HS-5 (cell line): ENCODE data around the gene RIMS4.

Source experiments
- DNase-seq: peaks from one replicate; pipeline ENCODE4 v3.0.0-alpha.2; 2012; ENCODE audit warnings: low read depth

Gene RIMS4

DNA sequence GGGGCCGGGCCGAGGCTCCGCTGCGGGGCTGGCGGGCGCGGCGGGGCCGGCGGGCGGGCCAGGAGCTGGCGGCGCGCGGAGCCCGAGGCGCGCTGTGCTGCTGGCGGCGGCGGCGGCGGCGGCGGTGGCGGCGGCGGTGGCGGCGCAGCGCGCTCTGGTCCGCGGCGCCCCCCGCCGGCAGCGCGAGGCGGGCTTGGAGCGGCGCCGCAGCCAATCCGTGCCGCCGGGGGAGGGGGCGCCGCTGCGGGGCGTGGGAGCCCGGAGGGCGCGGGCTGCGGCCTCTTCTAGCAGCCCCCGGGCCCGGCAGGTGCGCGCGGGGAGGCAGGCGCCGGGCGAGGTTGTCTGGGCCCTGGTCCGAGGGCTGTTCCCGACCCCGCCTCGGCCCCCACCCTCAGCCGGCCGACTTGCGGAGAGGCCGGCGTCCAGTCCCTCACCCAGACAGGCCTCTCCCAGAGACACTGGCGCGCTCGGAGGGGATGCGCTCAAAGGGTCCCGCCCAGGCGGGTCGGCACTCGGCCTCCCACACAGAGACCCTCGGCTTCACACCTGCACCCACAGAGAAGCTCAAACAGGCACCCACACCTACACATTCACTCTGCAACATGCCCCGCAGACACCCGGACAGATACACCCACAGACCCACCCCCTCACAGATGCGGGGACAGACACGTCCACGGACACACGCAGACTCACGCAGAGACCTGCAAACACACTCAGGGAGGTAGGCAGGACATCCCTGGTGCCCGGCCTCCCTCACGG is at the start of gene RIMS4:
Gene RIMS4 (minus strand): TSS at position 156 of the 759 bp plus-strand sequence. CDS start 275 bp downstream, outside the sequence.
- DNase-seq = no peak

DNA sequence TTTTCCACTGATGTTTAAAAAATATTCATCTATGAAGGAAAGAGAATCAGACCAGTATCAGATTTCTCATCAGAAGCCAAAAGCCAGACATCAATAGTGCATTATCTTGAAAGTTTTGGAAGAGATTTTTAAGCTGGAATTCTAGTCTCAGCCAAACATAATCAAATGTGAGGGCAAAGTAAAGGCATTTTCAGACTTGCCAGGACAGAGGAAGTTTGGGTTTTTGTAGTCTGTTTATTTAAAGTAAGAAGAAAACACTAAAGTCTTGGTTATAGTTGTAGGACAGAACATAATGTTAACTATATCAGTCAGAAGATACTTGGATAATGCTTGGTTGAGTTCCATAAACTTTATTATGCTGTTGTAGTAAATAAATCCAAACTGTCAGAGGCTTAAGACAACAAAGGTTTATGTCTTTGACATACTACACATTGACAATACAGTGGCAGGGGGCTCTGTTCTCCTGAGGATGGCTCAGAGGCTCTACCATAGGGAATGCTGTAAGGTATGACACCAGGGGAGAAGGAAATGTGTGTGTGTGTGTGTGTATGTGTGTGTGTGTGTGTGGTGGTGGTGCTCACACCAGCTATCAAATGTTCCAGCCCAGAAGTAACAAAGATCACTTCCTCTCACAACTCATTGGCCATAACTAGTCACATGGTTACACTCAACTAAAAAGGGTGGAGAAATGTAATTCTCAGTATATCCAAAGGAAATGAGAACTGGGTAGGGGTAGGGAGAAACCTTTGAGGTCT is 48.4 kb upstream of the RIMS4 start:
- no peak for DNase-seq

DNA sequence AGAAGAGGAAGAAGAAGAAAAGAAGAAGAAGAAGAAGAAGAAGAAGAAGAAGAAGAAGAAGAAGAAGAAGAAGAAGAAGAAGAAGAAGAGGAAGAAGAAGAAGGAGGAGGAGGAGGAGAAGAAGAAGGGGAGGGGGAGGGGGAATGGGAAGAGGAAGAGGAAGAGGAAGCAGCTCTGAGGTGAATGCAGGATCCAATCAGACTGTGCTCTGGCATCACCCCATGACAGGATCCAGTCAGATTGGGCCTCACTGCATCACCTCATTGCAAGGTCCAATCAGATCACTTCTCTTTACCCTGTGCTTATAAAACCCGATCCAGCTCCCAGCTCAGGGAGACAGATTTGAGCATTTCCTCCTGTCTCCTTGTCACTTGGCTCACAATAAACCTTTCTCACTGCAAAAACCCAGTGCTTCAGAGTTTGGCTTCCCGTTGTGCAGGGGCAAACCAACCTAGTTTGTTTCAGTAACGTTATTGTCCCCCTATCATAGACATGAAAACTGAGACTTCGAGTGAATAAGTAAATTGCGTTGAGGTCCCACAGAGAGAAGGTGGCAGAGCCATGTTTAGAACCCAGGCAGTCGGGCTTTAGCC is 46.6 kb upstream of the RIMS4 start:
- DNase-seq = no peak

DNA sequence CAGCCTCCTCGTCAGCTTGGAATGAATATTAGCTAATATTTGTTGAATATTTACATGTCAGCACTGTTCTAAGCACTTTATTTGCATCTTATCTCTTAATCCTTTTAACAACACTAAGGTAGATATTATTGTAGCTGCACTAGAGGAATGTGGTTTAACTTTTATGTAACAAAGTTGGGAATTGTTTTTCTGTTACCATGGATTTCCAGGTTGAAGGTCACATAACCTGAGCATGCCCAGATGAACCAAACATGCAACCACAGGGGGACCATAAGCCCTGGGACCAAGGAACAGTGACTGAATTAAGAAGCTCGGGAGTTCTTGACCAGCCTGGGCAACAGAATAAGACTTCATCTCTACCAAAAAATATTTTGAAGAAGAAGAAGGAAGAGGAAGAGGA is 46.1 kb upstream of the RIMS4 start:
- no peak for DNase-seq

DNA sequence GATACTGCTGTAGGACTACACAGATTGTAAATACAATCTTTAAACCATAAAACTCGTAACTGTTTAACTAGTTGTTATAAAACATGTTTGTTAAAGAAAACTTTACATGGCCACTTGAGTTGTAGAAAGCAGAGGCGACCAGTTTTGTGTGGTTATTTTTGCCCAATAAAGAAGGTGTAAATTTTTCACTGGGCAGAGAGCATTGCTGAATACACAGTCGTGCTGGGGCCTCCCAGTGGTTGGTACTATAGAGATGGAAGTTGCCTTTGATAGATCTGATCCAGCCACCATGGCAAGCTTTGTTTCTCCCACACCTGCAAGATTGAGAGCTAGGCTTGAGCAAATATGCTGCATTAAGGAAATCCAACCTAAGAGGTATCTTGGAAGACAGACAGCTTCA is 41.2 kb upstream of the RIMS4 start:
- no peak for DNase-seq

DNA sequence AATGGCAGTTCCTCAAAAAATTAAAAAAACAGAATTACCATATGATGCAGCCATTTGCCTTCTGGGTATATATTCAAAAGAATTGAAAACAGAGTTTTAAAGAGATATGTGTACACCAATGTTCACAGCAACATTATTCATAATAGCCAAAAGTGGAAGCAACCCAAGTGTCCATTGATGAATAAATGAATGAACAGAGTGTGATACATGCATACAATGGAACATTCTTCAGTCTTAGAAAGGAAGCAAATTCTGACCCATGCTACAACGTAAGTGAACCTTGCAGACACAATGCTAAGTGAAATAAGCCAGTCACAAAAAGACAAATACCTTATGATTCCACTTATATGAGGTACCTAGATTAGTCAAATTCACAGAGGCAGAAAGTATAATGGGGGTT is 40.5 kb upstream of the RIMS4 start:
- DNase-seq = no peak

DNA sequence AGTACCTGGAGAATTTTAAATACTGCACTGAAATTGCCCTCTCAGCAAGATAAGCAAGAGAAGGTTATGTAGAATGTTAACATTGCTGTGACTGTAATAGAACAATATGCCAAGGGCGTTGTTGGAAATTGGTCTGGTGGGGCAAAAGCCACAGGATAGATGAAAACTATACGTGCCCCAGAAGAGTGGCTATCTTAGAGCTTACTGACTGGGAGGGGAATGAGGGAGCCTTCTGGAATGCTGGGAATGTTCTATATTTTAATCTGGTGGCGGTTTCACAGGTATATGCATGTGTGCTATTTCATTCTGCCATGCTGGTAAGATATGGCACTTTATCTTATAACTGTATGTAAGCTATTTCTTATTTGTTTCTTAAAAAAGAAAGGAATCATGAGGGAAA is 39.9 kb upstream of the RIMS4 start:
- no peak for DNase-seq

DNA sequence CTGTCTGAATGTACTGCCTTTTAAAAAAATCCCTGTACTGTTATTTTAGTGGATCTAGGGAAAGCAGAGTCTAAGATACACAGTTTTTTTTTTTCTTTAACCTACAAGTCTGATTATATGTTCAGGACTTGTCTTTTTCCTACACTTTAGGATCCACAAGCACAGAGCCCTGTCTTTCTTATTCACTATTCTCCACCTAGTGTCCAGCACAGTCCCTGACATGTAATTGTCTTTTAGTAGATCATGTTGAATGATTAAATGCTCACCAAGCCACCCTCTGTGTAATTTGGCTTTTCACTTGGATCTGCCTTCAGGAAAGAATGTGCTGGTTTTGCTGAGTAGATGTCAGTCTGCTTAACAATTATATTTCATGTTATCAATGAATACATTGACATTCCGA is 39.4 kb upstream of the RIMS4 start:
- no peak for DNase-seq

DNA sequence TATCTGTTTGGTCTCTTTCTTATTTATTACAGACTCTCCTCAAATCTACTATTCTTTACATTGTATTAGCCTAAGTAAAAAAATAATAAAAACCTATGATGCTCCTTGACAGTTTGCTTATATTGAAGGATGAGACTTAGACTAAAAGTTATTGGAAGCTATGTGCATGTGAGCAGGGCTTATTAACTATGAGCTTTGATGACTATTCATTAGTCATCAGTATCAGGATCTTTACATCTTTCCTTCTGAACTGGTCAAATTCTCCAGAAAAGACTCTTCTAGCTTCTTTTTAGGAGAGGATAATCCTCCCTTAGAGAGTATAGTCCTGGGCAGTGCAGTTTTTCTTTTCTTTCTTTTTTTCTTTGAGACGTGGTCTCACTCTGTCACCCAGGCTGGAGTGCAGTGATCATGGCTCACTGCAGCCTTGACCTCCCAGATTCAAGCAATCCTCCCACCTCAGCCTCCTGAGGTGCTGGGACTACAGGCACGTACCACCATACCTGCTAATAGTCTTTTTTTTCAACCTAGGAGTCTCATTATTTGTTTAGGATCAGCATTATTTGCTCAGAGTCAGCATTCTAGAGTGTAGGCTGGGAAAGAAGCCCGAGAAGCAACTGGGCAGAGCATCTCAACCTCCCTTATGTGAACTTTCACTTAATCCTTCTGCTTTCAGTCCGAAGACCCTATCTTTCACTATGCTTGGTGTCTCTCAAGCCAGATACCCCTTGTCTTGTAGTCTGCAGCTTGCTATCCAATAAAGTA is 38.1 kb upstream of the RIMS4 start:
- DNase-seq = peak; percentile 24

DNA sequence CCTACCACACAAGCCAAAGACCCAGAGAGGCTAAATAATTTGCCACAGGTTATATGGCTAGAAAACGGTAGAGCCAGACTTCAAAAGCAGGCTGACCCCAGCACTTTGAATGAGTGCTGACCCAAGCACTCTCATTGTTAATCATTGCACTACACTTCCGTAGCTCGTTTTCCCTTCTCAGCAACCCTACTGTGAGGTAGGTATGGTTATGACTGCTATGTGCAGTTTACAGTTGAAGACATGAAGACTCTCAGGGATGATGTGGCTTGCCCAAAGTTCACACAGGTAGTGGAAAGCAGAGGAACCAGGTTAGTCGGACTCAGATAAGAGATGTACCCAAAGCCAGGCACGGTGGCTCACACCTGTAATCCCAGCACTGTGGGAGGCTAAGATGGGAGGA is 33.5 kb upstream of the RIMS4 start:
- DNase-seq = no peak

DNA sequence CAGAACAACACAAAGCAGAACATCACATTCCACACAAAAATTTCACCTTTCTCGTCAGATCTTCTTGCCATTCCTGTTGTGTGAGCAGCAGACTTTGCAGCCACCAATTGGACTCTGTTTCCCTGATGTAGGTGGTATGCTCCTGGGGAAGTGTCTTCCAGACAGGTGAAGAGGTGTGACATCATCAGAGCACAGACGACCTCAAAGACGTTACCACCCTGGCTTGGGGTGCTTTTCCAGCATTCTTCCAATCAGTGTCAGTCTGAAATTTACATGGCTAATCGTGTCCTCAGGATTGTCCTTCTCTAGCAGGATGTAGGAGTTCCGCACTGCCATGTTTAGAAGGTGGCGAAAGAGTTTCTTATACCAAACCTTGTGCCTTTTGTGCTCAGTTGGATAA is 31.6 kb upstream of the RIMS4 start:
- DNase-seq = no peak

DNA sequence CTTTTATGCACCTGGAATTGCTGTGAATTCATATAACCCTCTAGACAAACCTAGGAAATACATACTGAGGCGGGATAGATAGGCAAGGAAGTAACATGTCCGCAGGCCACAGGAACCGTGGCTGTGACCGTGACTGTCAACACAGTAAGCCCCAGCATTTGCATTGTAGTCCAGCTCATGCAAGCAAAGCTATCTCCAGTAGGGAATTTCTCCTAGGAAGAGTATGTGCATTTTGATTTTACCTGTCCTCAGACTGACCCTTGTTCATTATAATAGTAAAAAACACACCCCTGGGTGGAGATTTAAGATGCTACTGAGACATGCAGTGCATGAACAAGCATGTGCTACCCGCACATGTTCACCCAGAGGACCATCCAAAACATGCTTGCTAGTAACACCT is 30.5 kb upstream of the RIMS4 start:
- no peak for DNase-seq

DNA sequence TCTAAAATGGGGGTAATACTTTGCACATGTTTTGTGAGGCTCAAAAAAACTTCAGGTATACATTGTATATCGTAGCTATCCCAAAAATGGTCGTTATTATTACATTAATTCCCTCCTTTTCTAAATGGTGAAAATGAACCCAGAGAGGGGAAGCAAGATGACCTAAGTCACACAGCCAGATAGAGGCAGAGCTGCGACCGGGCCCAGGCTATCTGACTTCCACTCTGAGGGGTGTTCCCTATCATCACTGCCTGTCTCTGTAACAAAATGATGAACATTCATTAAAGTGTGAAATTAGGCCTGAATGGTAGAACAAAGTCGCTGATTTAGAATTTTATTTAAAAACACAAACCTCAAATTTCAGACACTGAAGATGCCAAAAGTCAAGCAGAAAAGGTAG is 29.1 kb upstream of the RIMS4 start:
- DNase-seq = no peak

DNA sequence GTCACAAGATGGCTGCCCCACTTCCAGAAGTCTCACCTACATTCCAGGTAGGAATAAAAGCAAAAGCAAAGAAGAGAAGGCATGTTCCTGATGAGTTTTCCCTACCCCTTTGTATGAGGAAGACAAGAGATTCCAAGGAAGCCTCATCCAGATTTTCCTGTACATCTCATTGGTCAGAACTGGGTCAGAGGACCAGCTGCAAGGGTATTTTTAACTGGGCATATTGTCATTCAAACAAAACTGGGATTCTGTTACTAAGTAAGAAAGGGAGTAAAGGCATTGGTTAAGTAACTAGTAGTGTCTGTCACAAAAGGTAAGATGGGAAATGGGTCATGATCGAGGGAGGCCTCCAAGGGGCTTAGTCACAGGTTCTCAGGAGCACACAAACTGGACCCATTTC is 28.2 kb upstream of the RIMS4 start:
- no peak for DNase-seq

DNA sequence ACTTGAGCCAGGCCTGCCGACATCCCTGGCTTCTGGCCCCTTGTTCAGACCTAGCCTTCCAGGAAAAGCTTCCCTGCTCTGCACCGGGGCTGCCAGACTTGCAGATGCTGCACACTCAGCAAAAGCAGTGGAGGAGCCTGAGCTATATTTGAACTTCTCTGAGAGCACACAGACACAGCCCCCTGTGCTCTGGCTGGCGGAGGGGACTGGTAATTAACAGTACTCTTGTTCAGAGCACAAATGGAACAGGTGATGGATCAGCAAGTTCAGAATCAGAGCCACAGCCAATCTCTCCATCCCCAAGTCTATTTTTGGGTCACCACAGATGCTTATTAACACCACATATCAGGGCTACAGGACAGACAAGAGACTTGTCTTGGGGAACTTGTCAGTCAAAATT is 27.6 kb upstream of the RIMS4 start:
- DNase-seq = no peak

DNA sequence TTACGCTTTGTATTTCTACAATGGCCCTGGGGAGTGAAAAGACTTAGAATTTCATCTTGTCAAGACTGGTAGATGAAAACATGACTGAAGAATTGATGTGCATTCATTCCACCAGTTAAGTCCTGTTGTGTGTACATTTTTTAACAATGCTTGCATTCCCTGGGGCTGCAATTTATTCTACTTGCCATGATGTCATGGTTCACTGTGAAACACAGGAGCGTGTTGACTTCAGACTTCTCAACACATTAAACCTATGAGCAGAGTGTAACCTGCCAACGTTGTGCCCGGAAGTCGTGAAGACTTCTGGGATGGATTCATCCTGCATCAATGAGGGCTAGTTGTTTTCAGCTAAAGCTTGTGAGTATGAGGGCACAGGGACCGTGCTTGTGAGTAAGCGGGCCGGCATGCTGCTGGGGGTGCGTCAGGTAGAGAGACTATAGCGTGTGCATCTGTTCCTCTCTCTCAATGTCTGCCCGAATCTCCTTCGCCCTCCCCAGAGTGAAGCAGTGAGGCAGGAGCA is 26.3 kb upstream of the RIMS4 start:
- no peak for DNase-seq

DNA sequence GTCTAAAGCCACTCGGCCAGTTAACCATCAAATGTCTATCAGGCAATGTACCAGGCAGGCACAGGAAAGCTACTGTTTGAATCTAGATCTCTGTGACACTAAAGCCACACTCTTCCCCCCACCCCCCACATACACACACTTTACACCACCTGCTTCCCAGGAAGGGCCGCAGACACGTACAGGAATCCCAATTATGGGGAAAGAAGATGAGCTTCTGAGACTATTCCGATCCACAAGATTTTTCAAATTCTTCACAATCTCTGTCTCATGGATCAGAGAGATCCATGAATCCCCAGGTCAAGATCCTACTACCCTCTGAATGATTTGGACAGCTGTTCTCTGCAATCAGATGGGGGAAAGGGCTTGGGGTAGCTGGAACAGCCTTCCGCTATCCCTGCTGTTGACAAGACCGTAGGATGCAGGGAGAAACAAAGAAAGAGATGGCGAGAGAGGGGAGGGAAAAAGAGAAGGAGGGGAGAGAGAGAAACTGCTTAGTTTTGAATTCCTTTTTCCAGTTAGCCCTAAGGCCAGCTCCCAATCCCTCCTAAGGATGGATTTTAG is 25.4 kb upstream of the RIMS4 start:
- no peak for DNase-seq

DNA sequence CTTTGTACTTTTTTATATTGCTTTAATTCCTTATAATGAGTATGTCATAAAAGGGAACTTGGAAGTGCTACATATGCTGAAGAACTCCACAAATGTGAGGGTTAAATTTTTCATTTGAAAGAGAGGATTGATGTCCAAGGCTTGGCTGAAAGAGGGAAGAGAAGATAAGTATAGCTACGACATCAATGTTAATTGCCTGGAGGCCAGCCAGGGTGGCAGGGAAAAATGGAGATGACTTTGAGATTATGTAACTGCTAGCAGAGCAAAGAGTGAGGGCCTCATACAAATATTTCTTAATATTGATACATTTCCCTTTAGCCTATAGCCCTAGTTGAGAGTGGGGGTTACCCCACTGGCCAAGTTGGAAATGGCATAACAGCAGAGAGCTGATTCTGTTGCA is 24.8 kb upstream of the RIMS4 start:
- DNase-seq = no peak

DNA sequence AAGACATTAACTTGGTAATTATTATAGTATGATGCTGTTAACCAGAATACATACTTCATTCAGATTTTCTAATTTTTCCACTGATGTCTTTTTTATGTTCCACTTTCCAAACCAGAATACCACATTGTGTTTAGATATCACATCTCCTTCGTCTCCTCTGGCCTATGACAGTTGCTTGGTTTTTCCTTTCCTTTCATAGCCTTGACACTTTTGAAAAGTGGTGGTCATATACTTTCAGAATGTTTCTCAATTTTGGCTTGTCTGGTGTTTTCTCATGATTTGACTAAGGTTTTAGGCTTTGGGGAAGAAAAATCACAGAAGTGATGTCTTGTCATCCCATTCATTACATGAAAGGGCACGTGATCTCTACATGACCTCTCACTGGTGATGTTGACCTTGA is 24.3 kb upstream of the RIMS4 start:
- DNase-seq = no peak

DNA sequence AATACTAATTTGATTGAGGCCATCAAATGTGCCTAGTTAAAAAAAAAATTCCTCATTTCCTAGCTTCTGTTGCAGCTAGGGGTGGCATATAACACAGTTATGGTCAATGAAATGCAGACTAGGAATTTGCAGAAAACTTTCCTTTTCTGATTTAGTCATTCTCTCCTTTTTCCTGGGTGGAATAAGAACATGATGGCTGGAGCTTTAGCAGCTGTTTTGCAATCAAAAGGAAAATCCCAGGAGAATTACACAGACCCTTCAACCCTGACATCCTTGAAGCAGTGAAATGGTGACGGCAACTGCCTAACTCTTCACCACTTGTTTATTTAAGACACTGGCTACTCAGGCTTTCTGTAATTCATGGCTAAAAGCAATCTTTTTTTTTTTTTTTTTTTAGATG is 23.1 kb upstream of the RIMS4 start:
- DNase-seq = no peak

DNA sequence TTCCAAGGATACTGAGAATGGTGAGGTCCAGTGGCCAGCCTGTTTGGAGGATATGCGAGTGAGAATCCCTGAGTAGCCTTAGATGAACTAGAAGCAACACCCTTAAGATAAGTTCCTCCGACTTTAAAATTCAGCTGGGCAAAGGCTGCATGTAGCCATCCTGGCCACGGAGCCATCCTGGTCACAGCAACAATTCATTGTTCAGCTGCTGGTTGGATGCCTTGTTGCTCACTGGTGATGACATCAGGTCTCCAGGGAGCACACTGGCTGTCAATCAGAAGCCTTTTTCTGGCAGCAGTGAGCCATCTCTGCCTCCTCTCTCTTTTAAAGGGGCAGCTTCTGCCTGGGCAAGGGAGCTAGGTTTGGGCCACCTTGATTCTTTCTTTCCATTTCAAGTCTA is 22.4 kb upstream of the RIMS4 start:
- peak; percentile 24 for DNase-seq

DNA sequence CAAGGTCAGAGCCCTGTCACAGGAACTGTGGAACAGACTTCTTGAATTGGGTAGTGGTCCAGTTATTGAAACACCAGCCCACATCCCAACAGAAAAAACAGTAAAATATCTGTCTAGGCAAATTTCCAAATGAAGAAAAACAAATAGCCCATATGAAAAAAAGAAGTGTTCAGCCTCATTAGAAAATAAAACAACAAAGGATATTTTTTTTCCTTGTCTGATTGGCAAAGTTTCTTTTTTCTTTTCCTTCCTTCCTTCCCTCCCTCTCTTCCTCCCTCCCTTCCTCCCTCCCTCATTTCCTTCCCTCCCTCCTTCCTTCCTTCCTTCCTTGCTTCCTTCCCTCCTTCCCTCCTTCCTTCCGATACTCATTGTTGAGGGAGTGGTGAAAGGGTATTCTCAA is 20.6 kb upstream of the RIMS4 start:
- no peak for DNase-seq
